GM06990 (cell line): ENCODE results near the gene PRSS1.

Experiments used
- DNase-seq: peaks from one replicate; pipeline ENCODE4 v3.0.0-alpha.2; 2011; ENCODE audit not compliant: insufficient read length; ENCODE audit errors: extremely low read depth
- H3K27me3 ChIP-seq: replicated peaks from 2 replicates; pipeline ENCODE4 v1.6.0; 2011; ENCODE audit warnings: low read length; ENCODE audit not compliant: control insufficient read depth, insufficient read depth
- H3K36me3 ChIP-seq: 2 replicates; pipeline ENCODE4 v1.5.1; 2011; ENCODE audit warnings: low read length; ENCODE audit not compliant: control insufficient read depth, insufficient read depth
- H3K4me3 ChIP-seq: replicated peaks from 2 replicates; pipeline ENCODE4 v1.5.1; 2011; ENCODE audit warnings: low read depth, mild to moderate bottlenecking, control low read depth, low read length
- CTCF ChIP-seq: IDR thresholded peaks from 2 replicates; pipeline ENCODE4 v1.5.1; 2011; ENCODE audit warnings: low read length, control low read depth, mild to moderate bottlenecking, inconsistent platforms; ENCODE audit not compliant: insufficient read depth, poor library complexity, severe bottlenecking

Gene PRSS1

GRCh38 chr7:142800699-142801260 is 51.5 kb downstream of the PRSS1 start:
- Histone ChIP-seq H3K4me3 (no peak overlapping the region), H3K27me3 (no peaks in the 10 kb centered on the region), H3K36me3 (peaks cover 4% of the 10 kb centered on the region)
- TF ChIP-seq CTCF: no peak
- no peak for DNase-seq

- H3K36me3 ChIP-seq: peaks cover 4% of the 10 kb centered on the region
- no peak for TF ChIP-seq CTCF
- no peak for DNase-seq
- no peak overlapping the region for H3K4me3 ChIP-seq
- no peaks in the 10 kb centered on the region for H3K27me3 ChIP-seq
Measured at GRCh38 chr7:142801601-142802295, 52.5 kb downstream of the PRSS1 start.

GRCh38 chr7:142802301-142802700 is 53.0 kb downstream of the PRSS1 start:
- H3K4me3 ChIP-seq: no peak overlapping the region
- H3K36me3 ChIP-seq: peaks cover 4% of the 10 kb centered on the region
- H3K27me3 ChIP-seq: no peaks in the 10 kb centered on the region
- no peak for TF ChIP-seq CTCF
- DNase-seq: no peak
